Liver (tissue), 3 donors: ENCODE results near the gene TOR4A.

ENCODE experiments used
- CTCF ChIP-seq: fragments of 150-350 bp; IDR thresholded peaks from 2 replicates; pipeline ENCODE4 v1.5.1; 2017; ENCODE audit warnings: improper control_type of control experiment, low read depth, low read length; ENCODE audit not compliant: missing input control
- FOXA1 ChIP-seq: IDR thresholded peaks from 2 replicates; pipeline ENCODE4 v1.6.1; 2016; ENCODE audit warnings: antibody characterized with exemption
- JUND ChIP-seq, 2 donors: IDR thresholded peaks; 2 replicates each; pipeline ENCODE4 v1.6.1; 2016; ENCODE audit warnings: antibody characterized with exemption in 2 of 2
- MAX ChIP-seq: IDR thresholded peaks from 2 replicates; pipeline ENCODE4 v1.6.1; 2016; ENCODE audit warnings: antibody characterized with exemption
- REST ChIP-seq: IDR thresholded peaks from 2 replicates; pipeline ENCODE4 v1.6.1; 2016; ENCODE audit warnings: antibody characterized with exemption, mild to moderate bottlenecking
- RXRA ChIP-seq, 2 donors: IDR thresholded peaks; 2 replicates each; pipeline ENCODE4 v1.6.1; 2017 to 2018; ENCODE audit warnings: antibody characterized with exemption in 2 of 2, mild to moderate bottlenecking in 1 of 2
- SP1 ChIP-seq: IDR thresholded peaks from 2 replicates; pipeline ENCODE4 v1.6.1; 2018; ENCODE audit warnings: antibody characterized with exemption, mild to moderate bottlenecking
- TAF1 ChIP-seq: conservative IDR thresholded peaks from 2 replicates; pipeline ENCODE4 v1.6.1; 2016; ENCODE audit warnings: antibody characterized with exemption, mild to moderate bottlenecking
- YY1 ChIP-seq: IDR thresholded peaks from 2 replicates; pipeline ENCODE4 v1.6.1; 2016; ENCODE audit warnings: antibody characterized with exemption, mild to moderate bottlenecking
- ZBTB33 ChIP-seq: IDR thresholded peaks from 2 replicates; pipeline ENCODE4 v1.6.1; 2016; ENCODE audit warnings: antibody characterized with exemption
- donor health status: healthy.
- donor health status: healthy.

GRCh38 chr9:137244486-137245449 is 32.8 kb upstream of the TOR4A start:
- TF ChIP-seq CTCF (no peak), MAX (no peak), YY1 (no peak), TAF1 (no peak), RXRA (IDR thresholded peaks at IDR 0.05) (no peak), JUND (IDR thresholded peaks at IDR 0.05) (no peak), SP1 (no peak), REST (no peak), ZBTB33 (no peak), FOXA1 (no peak)
